PC-3 (cell line): Measurements from ENCODE around the gene CAPNS1. TPM values are rescaled to one million over a fixed set of nuclear protein-coding genes. Genes with fewer than 3 reads are reported as not detected.

Source experiments
- ATAC-seq: fragments of 200-7000 bp; cut with Tn5 transposase; 2 replicates; pipeline ENCODE4 v1.9.1; 2020; ENCODE audit warnings: mild to moderate bottlenecking, moderate library complexity
- BruUV-seq: library from RNA; stranded (reverse); fragments of 400-500 nt; replicated peaks from 2 replicates; lab custom pipeline; 2021; lab: Mats Ljungman, UMichigan
- CTCF ChIA-PET: fragments of 300-600 bp; sonication (Branson Sonifier 250); formaldehyde crosslinking; loops from one replicate; lab custom pipeline; 2022; ENCODE audit warnings: antibody characterized with exemption; lab: Charles Lee
- POLR2A ChIA-PET: fragments of 300-600 bp; sonication (Branson Sonifier 250); formaldehyde crosslinking; loops from one replicate; lab custom pipeline; 2022; ENCODE audit warnings: antibody characterized with exemption; ENCODE audit not compliant: unreplicated experiment; lab: Charles Lee
- DNase-seq: peaks from one replicate; pipeline ENCODE4 v3.0.0-alpha.2; 2015
- H2AFZ ChIP-seq: fragments of 300-600 bp; sonication (generic); 2 replicates; pipeline ENCODE4 v1.6.0; 2016; ENCODE audit warnings: antibody characterized with exemption, low read length
- H3F3A ChIP-seq: fragments of 300-600 bp; sonication (generic); one replicate; pipeline ENCODE4 v1.6.0; 2017; ENCODE audit warnings: antibody characterized with exemption, low read length, control low read depth, mild to moderate bottlenecking; ENCODE audit not compliant: unreplicated experiment
- H3K27ac ChIP-seq: fragments of 300-600 bp; sonication (generic); 2 replicates; pipeline ENCODE4 v1.5.1; 2016; ENCODE audit warnings: mild to moderate bottlenecking, low read length
- H3K27me3 ChIP-seq: fragments of 300-600 bp; sonication (generic); 2 replicates; pipeline ENCODE4 v1.6.1; 2016; ENCODE audit warnings: low read length, mixed read lengths
- H3K36me3 ChIP-seq: fragments of 300-600 bp; sonication (generic); 2 replicates; pipeline ENCODE4 v1.6.1; 2016; ENCODE audit warnings: low read depth, mixed run types, low read length, mixed read lengths
- H3K4me1 ChIP-seq: fragments of 300-600 bp; sonication (generic); 2 replicates; pipeline ENCODE4 v1.5.1; 2016; ENCODE audit warnings: low read length; ENCODE audit not compliant: insufficient read depth
- H3K4me2 ChIP-seq: fragments of 300-600 bp; sonication (generic); 2 replicates; pipeline ENCODE4 v1.6.0; 2016; ENCODE audit warnings: low read length
- H3K4me3 ChIP-seq: fragments of 300-600 bp; sonication (generic); 2 replicates; pipeline ENCODE4 v1.5.1; 2016; ENCODE audit warnings: mild to moderate bottlenecking, low read length, mixed read lengths
- H3K79me2 ChIP-seq: fragments of 300-600 bp; sonication (generic); 2 replicates; pipeline ENCODE4 v1.6.1; 2017; ENCODE audit warnings: low read length, mixed read lengths
- H3K9ac ChIP-seq: fragments of 300-600 bp; sonication (generic); 2 replicates; pipeline ENCODE4 v1.6.0; 2016; ENCODE audit warnings: mild to moderate bottlenecking, low read length
- H3K9me2 ChIP-seq: fragments of 300-600 bp; sonication (generic); replicated peaks from 2 replicates; pipeline ENCODE4 v1.6.1; 2016; ENCODE audit warnings: mixed run types, low read length, mixed read lengths
- H3K9me3 ChIP-seq: fragments of 300-600 bp; sonication (generic); 2 replicates; pipeline ENCODE4 v1.6.1; 2016; ENCODE audit warnings: low read length, mixed read lengths
- H4K20me1 ChIP-seq: fragments of 300-600 bp; sonication (generic); 2 replicates; pipeline ENCODE4 v1.6.1; 2016; ENCODE audit warnings: low read length, mixed read lengths
- EZH2 ChIP-seq: fragments of 300-600 bp; sonication (generic); IDR thresholded peaks from one replicate; pipeline ENCODE4 v1.6.1; 2017; ENCODE audit warnings: antibody characterized with exemption, mild to moderate bottlenecking, low read length; ENCODE audit not compliant: unreplicated experiment
- EZH2phosphoT487 ChIP-seq: fragments of 300-600 bp; sonication (generic); IDR thresholded peaks from 2 replicates; pipeline ENCODE4 v1.6.1; 2018; ENCODE audit warnings: mild to moderate bottlenecking, antibody characterized with exemption, low read length, borderline replicate concordance
- intact Hi-C: fragments of 100-400 bp; cut with micrococcal nuclease; formaldehyde crosslinking; loops from 2 replicates; pipeline ENCODE4 v1.9.0; 2023
- total RNA-seq: library from RNA; depleted of rRNA; stranded (reverse); fragments of >200 nt; gene quantifications from 2 replicates; pipeline ENCODE4 v1.2.3, GENCODE V29; 2014
- TF ChIP-seq, protein P1 (sequence below): fragments of 300-600 bp; sonication (generic); conservative IDR thresholded peaks from 2 replicates; pipeline ENCODE4 v1.5.1; 2017; ENCODE audit warnings: antibody characterized with exemption, low read depth, mild to moderate bottlenecking, low read length

The CAPNS1 gene
- total RNA-seq, 1 experiment from 2014 or later = 329 TPM

DNA sequence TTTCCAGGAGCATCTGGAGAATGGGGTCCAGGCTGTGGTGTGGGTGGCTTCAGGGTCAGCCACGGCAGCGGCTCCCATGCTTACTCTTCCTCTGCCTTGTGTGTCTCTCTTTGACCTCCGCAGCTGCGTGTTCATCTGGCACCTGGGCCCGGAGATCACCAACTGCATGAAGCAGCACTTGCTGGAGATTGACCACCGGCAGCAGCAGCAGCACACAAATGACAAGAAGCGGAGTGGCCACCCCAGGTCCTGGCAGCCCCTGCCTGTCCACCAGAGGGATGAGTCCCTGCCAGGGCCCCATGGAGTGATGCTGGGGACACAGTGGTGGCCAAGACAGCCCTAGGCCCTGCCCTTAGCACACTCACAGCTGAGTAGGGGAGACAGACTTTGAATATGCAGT lies 47.3 kb upstream of the CAPNS1 start:
- Histone ChIP-seq H4K20me1 (no peaks in the 10 kb centered on the region), H3K9me2 (no peaks in the 10 kb centered on the region), H3K9me3 (no peaks in the 10 kb centered on the region), H3K4me1 (no peaks in the 10 kb centered on the region), H3K27me3 (no peaks in the 10 kb centered on the region), H3K79me2 (no peaks in the 10 kb centered on the region), H3K9ac (no peak overlapping the region), H2AFZ (no peak overlapping the region), H3K27ac (no peak overlapping the region), H3K4me2 (no peak overlapping the region), H3K4me3 (no peak overlapping the region), H3F3A (no peaks in the 10 kb centered on the region), H3K36me3 (peaks cover 4% of the 10 kb centered on the region)
- POLR2A ChIA-PET = no interaction called here
- CTCF ChIA-PET = no interaction called here
- no peak for DNase-seq
- ATAC-seq = no peak
- TF ChIP-seq EZH2 = no peak
- TF ChIP-seq, protein P1, sequence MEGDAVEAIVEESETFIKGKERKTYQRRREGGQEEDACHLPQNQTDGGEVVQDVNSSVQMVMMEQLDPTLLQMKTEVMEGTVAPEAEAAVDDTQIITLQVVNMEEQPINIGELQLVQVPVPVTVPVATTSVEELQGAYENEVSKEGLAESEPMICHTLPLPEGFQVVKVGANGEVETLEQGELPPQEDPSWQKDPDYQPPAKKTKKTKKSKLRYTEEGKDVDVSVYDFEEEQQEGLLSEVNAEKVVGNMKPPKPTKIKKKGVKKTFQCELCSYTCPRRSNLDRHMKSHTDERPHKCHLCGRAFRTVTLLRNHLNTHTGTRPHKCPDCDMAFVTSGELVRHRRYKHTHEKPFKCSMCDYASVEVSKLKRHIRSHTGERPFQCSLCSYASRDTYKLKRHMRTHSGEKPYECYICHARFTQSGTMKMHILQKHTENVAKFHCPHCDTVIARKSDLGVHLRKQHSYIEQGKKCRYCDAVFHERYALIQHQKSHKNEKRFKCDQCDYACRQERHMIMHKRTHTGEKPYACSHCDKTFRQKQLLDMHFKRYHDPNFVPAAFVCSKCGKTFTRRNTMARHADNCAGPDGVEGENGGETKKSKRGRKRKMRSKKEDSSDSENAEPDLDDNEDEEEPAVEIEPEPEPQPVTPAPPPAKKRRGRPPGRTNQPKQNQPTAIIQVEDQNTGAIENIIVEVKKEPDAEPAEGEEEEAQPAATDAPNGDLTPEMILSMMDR = no peak
- no peak for TF ChIP-seq EZH2phosphoT487
- BruUV-seq = no TSS peak
- intact Hi-C loops = no loop called here

DNA sequence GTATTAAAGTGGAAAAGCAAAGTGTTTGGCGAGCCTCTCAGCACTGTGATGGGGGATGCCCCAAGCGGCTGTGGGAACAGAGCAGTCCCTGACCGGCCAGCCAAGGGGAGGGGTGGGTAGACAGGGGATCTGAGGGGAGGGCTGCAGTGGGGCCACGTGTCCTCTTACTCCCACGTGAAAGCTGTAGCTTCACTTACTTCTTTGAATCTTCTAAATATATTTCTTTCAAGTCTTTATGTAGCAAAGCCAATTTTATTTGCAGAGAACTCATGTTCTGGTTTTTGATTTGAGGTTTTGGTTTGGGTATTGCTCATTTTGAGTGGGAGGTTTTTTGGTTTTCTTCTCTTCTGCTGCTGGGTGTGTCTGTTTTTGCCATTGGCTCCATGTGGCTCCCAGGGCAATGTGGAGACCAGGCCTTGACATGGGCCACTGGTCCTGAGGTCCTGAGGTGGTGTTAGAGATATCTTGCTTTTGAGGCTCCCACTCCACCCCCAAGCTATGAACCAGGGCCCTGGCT lies 46.7 kb upstream of the CAPNS1 start:
- H3K9me3 ChIP-seq = no peaks in the 10 kb centered on the region
- no TSS peak for BruUV-seq
- H3K36me3 ChIP-seq = peaks cover 4% of the 10 kb centered on the region
- no peaks in the 10 kb centered on the region for H4K20me1 ChIP-seq
- H3K27me3 ChIP-seq = no peaks in the 10 kb centered on the region
- no peak for ATAC-seq
- no peak overlapping the region for H3K27ac ChIP-seq
- H3K4me1 ChIP-seq = no peaks in the 10 kb centered on the region
- ChIA-PET CTCF (no interaction called here), POLR2A (no interaction called here)
- no peaks in the 10 kb centered on the region for H3K79me2 ChIP-seq
- DNase-seq = no peak
- H3K4me3 ChIP-seq = no peak overlapping the region
- H3K9ac ChIP-seq = no peak overlapping the region
- H3F3A ChIP-seq = no peaks in the 10 kb centered on the region
- no peak overlapping the region for H3K4me2 ChIP-seq
- no peak overlapping the region for H2AFZ ChIP-seq
- no peaks in the 10 kb centered on the region for H3K9me2 ChIP-seq
- intact Hi-C loops = no loop called here
- TF ChIP-seq, protein P1 = no peak
- TF ChIP-seq EZH2 (no peak), EZH2phosphoT487 (no peak)

DNA sequence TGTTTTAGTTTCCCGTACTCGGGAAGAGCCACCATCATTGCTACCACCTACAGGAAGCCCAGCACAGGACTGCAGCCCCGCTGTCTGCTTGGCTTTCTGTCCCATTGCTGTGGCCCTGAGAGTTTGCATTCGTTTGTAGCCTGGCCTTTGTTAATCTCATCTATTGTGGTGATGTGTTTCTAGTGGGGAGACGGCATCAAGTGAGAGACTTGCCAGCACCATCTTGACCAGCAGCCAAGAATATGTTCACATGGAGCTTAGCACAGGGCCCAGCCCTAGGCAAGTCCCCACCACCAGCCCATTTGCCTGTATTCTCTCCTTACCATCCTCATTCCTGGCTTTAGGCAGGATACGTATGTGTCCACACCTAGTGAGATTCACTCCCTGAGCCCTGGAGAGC lies 46.2 kb upstream of the CAPNS1 start:
- Histone ChIP-seq H3K36me3 (no peaks in the 10 kb centered on the region; the same call in none of the 2 replicates), H3K4me1 (no peaks in the 10 kb centered on the region), H3K9me2 (no peaks in the 10 kb centered on the region), H4K20me1 (no peaks in the 10 kb centered on the region), H3K27ac (no peak overlapping the region), H2AFZ (no peak overlapping the region), H3F3A (no peaks in the 10 kb centered on the region), H3K4me3 (no peak overlapping the region), H3K27me3 (no peaks in the 10 kb centered on the region), H3K9ac (no peak overlapping the region), H3K9me3 (no peaks in the 10 kb centered on the region), H3K4me2 (no peak overlapping the region), H3K79me2 (no peaks in the 10 kb centered on the region)
- no TSS peak for BruUV-seq
- ATAC-seq (no peak), DNase-seq (no peak)
- ChIA-PET POLR2A (interaction anchor here (0.6 kb wide), 1 partner anchor 21 kb away, joined by 3 read pairs; the partner anchor contains the start of gene POLR2I), CTCF (no interaction called here)
- intact Hi-C loops = no loop called here
- TF ChIP-seq EZH2 (no peak), EZH2phosphoT487 (no peak)
- TF ChIP-seq, protein P1 = no peak
